IMR-90 (cell line): ENCODE results near the gene EXT2. TPM values are rescaled to one million over a fixed set of nuclear protein-coding genes. Genes with fewer than 3 reads are reported as not detected.

ENCODE experiments used
- ATAC-seq: fragments of 200-7000 bp; cut with Tn5 transposase; 2 replicates; pipeline ENCODE4 v1.9.1; 2020; ENCODE audit warnings: low read depth, mild to moderate bottlenecking, moderate library complexity
- BruUV-seq: library from RNA; stranded (reverse); fragments of 400-500 nt; replicated peaks from 2 replicates; lab custom pipeline; 2021; lab: Mats Ljungman, UMichigan
- CTCF ChIA-PET: fragments of 300-600 bp; formaldehyde crosslinking; extraction: SDS; loops from one replicate; lab custom pipeline; 2021; ENCODE audit warnings: antibody characterized with exemption; lab: Yijun Ruan, JAX
- POLR2A ChIA-PET: fragments of 300-600 bp; sonication (Branson Sonifier 250); formaldehyde crosslinking; loops from one replicate; lab custom pipeline; 2022; ENCODE audit warnings: antibody characterized with exemption; ENCODE audit not compliant: unreplicated experiment; lab: Charles Lee
- DNase-seq: peaks from one replicate; pipeline ENCODE4 v3.0.0; 2013
- H2AFZ ChIP-seq: replicated peaks from 2 replicates; pipeline ENCODE3; 2013; ENCODE audit warnings: low read length, mild to moderate bottlenecking; ENCODE audit not compliant: poor library complexity
- H2AK5ac ChIP-seq: 2 replicates; pipeline ENCODE4 v1.6.1; 2013; ENCODE audit warnings: low read depth, low read length, inconsistent platforms
- H2AK9ac ChIP-seq: replicated peaks from 2 replicates; pipeline ENCODE3; 2013; ENCODE audit warnings: mild to moderate bottlenecking, low read depth, low read length, moderate library complexity; ENCODE audit not compliant: poor library complexity
- H2BK120ac ChIP-seq: 2 replicates; pipeline ENCODE4 v1.6.1; 2013; ENCODE audit warnings: low read depth, low read length, inconsistent platforms
- H2BK15ac ChIP-seq: 3 replicates; pipeline ENCODE4 v1.6.1; 2013; ENCODE audit warnings: low read depth, low read length, inconsistent platforms
- H2BK20ac ChIP-seq: 2 replicates; pipeline ENCODE4 v1.6.1; 2013; ENCODE audit warnings: low read depth, mild to moderate bottlenecking, inconsistent platforms, low read length, moderate library complexity
- H2BK5ac ChIP-seq: 2 replicates; pipeline ENCODE4 v1.6.1; 2013; ENCODE audit warnings: mild to moderate bottlenecking, low read depth, low read length, inconsistent platforms; ENCODE audit not compliant: poor library complexity, severe bottlenecking
- H3K14ac ChIP-seq: replicated peaks from 2 replicates; pipeline ENCODE4 v1.6.1; 2013; ENCODE audit warnings: low read depth, low read length, inconsistent platforms
- H3K18ac ChIP-seq: 2 replicates; pipeline ENCODE4 v1.6.1; 2013; ENCODE audit warnings: low read depth, low read length, control low read depth
- H3K23ac ChIP-seq: 2 replicates; pipeline ENCODE4 v1.6.1; 2013; ENCODE audit warnings: low read depth, low read length, inconsistent platforms
- H3K27ac ChIP-seq: 2 replicates; pipeline ENCODE4 v1.5.1; 2013; ENCODE audit warnings: mild to moderate bottlenecking, control low read depth, low read length; ENCODE audit not compliant: insufficient read depth
- H3K27me3 ChIP-seq: 2 replicates; pipeline ENCODE4 v1.6.1; 2013; ENCODE audit warnings: low read length; ENCODE audit not compliant: control insufficient read depth, insufficient read depth
- H3K36me3 ChIP-seq: 2 replicates; pipeline ENCODE4 v1.6.1; 2013; ENCODE audit warnings: low read length, mixed read lengths; ENCODE audit not compliant: control insufficient read depth, insufficient read depth
- H3K4ac ChIP-seq: 2 replicates; pipeline ENCODE4 v1.6.1; 2013; ENCODE audit warnings: low read depth, low read length, inconsistent platforms
- H3K4me1 ChIP-seq: 2 replicates; pipeline ENCODE4 v1.6.1; 2013; ENCODE audit warnings: low read length, mixed read lengths; ENCODE audit not compliant: control insufficient read depth, insufficient read depth
- H3K4me2 ChIP-seq: 2 replicates; pipeline ENCODE4 v1.6.1; 2013; ENCODE audit warnings: low read depth, mild to moderate bottlenecking, control low read depth, low read length, moderate library complexity
- H3K4me3 ChIP-seq: 2 replicates; pipeline ENCODE4 v1.5.1; 2013; ENCODE audit warnings: low read depth, mild to moderate bottlenecking, control low read depth, low read length, moderate library complexity; ENCODE audit not compliant: insufficient read depth
- H3K56ac ChIP-seq: 2 replicates; pipeline ENCODE4 v1.6.1; 2013; ENCODE audit warnings: low read length, inconsistent platforms; ENCODE audit not compliant: insufficient read depth; ENCODE audit errors: extremely low read depth
- H3K79me1 ChIP-seq, 2 experiments: 2 replicates each; pipeline ENCODE4 v1.6.1; 2013; ENCODE audit warnings: low read length in 2 of 2, inconsistent platforms in 1 of 2, low read depth in 1 of 2
- H3K9ac ChIP-seq: 2 replicates; pipeline ENCODE4 v1.6.1; 2013; ENCODE audit warnings: low read depth, low read length, control low read depth
- H3K9me1 ChIP-seq: 2 replicates; pipeline ENCODE4 v1.6.1; 2013; ENCODE audit warnings: low read length, inconsistent platforms; ENCODE audit not compliant: insufficient read depth
- H3K9me3 ChIP-seq: 2 replicates; pipeline ENCODE4 v1.6.1; 2013; ENCODE audit warnings: low read length; ENCODE audit not compliant: control insufficient read depth, insufficient read depth
- H4K20me1 ChIP-seq: 2 replicates; pipeline ENCODE4 v1.6.1; 2013; ENCODE audit warnings: low read length, inconsistent platforms; ENCODE audit not compliant: insufficient read depth
- H4K5ac ChIP-seq: 2 replicates; pipeline ENCODE4 v1.6.1; 2013; ENCODE audit warnings: mild to moderate bottlenecking, low read depth, low read length, control low read depth
- H4K8ac ChIP-seq, 2 experiments: 2 replicates each; pipeline ENCODE4 v1.6.1; 2013; ENCODE audit warnings: low read depth in 2 of 2, low read length in 2 of 2, control low read depth in 1 of 2, inconsistent platforms in 1 of 2
- H4K91ac ChIP-seq: 2 replicates; pipeline ENCODE4 v1.6.1; 2013; ENCODE audit warnings: low read depth, low read length, inconsistent platforms; ENCODE audit not compliant: insufficient read depth
- BHLHE40 ChIP-seq: fragments of 150-350 bp; IDR thresholded peaks from 2 replicates; pipeline ENCODE4 v1.6.1; 2016; ENCODE audit warnings: mild to moderate bottlenecking, low read depth, low read length
- CEBPB ChIP-seq: IDR thresholded peaks from 2 replicates; pipeline ENCODE4 v1.6.1; 2012; ENCODE audit warnings: low read depth, low read length, improper control_type of control experiment
- CHD1 ChIP-seq: IDR thresholded peaks from 2 replicates; pipeline ENCODE4 v1.6.1; 2012; ENCODE audit warnings: low read depth, low read length, improper control_type of control experiment
- FOS ChIP-seq: fragments of 150-350 bp; IDR thresholded peaks from 2 replicates; pipeline ENCODE4 v1.6.1; 2016; ENCODE audit warnings: low read depth, low read length
- MAFK ChIP-seq: IDR thresholded peaks from 2 replicates; pipeline ENCODE4 v1.6.1; 2012; ENCODE audit warnings: low read depth, low read length, improper control_type of control experiment
- MAZ ChIP-seq: IDR thresholded peaks from 2 replicates; pipeline ENCODE4 v1.6.1; 2012; ENCODE audit warnings: low read depth, mild to moderate bottlenecking, low read length, improper control_type of control experiment, moderate library complexity, borderline replicate concordance
- MXI1 ChIP-seq: IDR thresholded peaks from 2 replicates; pipeline ENCODE4 v1.6.1; 2012; ENCODE audit warnings: low read depth, mild to moderate bottlenecking, low read length, moderate library complexity, borderline replicate concordance
- NFE2L2 ChIP-seq: fragments of 150-350 bp; IDR thresholded peaks from 2 replicates; pipeline ENCODE4 v1.6.1; 2016; ENCODE audit warnings: low read depth, mild to moderate bottlenecking, low read length
- POLR2A ChIP-seq: IDR thresholded peaks from 2 replicates; pipeline ENCODE4 v1.6.1; 2012; ENCODE audit warnings: mild to moderate bottlenecking, low read depth, low read length
- RAD21 ChIP-seq: IDR thresholded peaks from 2 replicates; pipeline ENCODE4 v1.6.1; 2012; ENCODE audit warnings: low read length, improper control_type of control experiment
- RCOR1 ChIP-seq: IDR thresholded peaks from 2 replicates; pipeline ENCODE4 v1.6.1; 2012; ENCODE audit warnings: mild to moderate bottlenecking, low read length, improper control_type of control experiment; ENCODE audit not compliant: insufficient replicate concordance
- RFX5 ChIP-seq: IDR thresholded peaks from 2 replicates; pipeline ENCODE4 v1.8.0; 2012; ENCODE audit warnings: low read depth, mild to moderate bottlenecking, low read length, moderate library complexity
- WGBS, 2 experiments: methylation state at CpG; one replicate each; pipeline versions ENCODE4 v1.1.5 to v1.1.7; 2013; ENCODE audit warnings: missing lambda C conversion rate in 2 of 2; ENCODE audit not compliant: insufficient read length in 1 of 2; ENCODE audit errors: extremely low coverage in 2 of 2; 5-methylcytosine and 5-hydroxymethylcytosine counted together
- dilution Hi-C: fragments of 300-500 bp; cut with HindIII; formaldehyde crosslinking; loops from one replicate; pipeline ENCODE4 v1.14.3; 2018; ENCODE audit warnings: low sequenced_read_pairs; ENCODE audit not compliant: unreplicated experiment
- in situ Hi-C: fragments of 300-500 bp; cut with MboI; formaldehyde crosslinking; loops from 3 replicates; pipeline ENCODE4 v1.14.3; 2019; ENCODE audit warnings: low sequenced_read_pairs, inconsistent platforms, mixed read lengths
- intact Hi-C: fragments of 100-400 bp; cut with micrococcal nuclease; formaldehyde crosslinking; loops from 2 replicates; pipeline ENCODE4 v1.10.0; 2022
- polyA plus RNA-seq, 3 experiments: library from polyadenylated mRNA; depleted of rRNA; stranded (reverse); fragments of >200 nt; gene quantifications; 2 replicates each; pipeline ENCODE4 v1.2.3, GENCODE V29; 2012; ENCODE audit warnings: low replicate concordance in 1 of 3
- total RNA-seq: library from RNA; depleted of rRNA; stranded (reverse); fragments of >200 nt; gene quantifications from 2 replicates; pipeline ENCODE4 v1.2.3, GENCODE V29; 2012
- TF ChIP-seq, protein P1 (sequence below): fragments of 150-350 bp; IDR thresholded peaks from 2 replicates; pipeline ENCODE4 v1.6.1; 2017; ENCODE audit warnings: mild to moderate bottlenecking, antibody characterized with exemption, low read length, low read depth
- TF ChIP-seq, protein P2 (sequence below): fragments of 150-350 bp; IDR thresholded peaks from 2 replicates; pipeline ENCODE4 v1.6.1; 2016; ENCODE audit warnings: low read depth, mild to moderate bottlenecking, low read length, moderate library complexity, borderline replicate concordance
- TF ChIP-seq, protein P3 (sequence below): conservative IDR thresholded peaks from 2 replicates; pipeline ENCODE4 v1.5.1; 2012; ENCODE audit warnings: mild to moderate bottlenecking, low read depth, low read length, improper control_type of control experiment

EXT2 gene
- total and polyA plus RNA-seq, 2 of the 4 experiments (the other 2 are of a cell fraction), result 75.0 to 85.3 TPM

DNA sequence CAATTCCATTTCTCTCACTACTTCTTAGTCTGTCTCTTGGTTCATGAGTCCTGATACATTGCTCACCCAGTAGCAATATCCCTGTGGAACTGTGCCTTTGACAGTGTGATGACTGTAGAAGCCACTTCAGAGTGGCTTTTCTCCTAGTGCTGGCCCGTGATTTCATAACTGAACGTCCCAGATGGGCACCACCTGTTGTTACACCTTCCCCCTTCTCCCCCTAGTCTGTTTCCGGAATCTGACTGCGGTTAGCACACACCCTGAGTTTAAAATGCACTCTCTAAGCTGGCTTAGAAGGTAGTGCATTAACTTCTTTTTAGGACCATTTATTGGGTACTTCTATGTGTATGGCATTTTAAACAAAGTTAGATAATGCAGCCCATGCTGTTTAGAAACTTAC is 131.5 kb downstream of the EXT2 start:
- dilution Hi-C loops, result no loop called here
- Histone ChIP-seq H2AK9ac (no peak overlapping the region), H3K18ac (no peak overlapping the region), H3K9ac (no peak overlapping the region), H3K9me3 (no peaks in the 10 kb centered on the region), H4K20me1 (no peaks in the 10 kb centered on the region), H2AK5ac (no peak overlapping the region), H3K23ac (no peak overlapping the region), H3K56ac (no peak overlapping the region), H4K8ac (no peak overlapping the region), H3K79me1 (no peaks in the 10 kb centered on the region), H2BK5ac (no peak overlapping the region), H3K36me3 (no peaks in the 10 kb centered on the region), H3K4me1 (peaks cover 9% of the 10 kb centered on the region), H2BK20ac (no peak overlapping the region), H2BK15ac (no peak overlapping the region), H3K27me3 (no peaks in the 10 kb centered on the region), H4K5ac (no peak overlapping the region), H3K9me1 (peaks cover 11% of the 10 kb centered on the region; the same call in 1 of the 2 replicates), H3K4me3 (no peak overlapping the region), H2AFZ (no peak overlapping the region), H2BK120ac (no peak overlapping the region), H3K4ac (no peak overlapping the region), H4K91ac (no peak overlapping the region), H3K14ac (no peak overlapping the region), H3K4me2 (no peak overlapping the region), H3K27ac (no peak overlapping the region)
- ChIA-PET POLR2A (no interaction called here), CTCF (no interaction called here)
- TF ChIP-seq RCOR1 (no peak), MAFK (no peak), CEBPB (no peak), POLR2A (no peak), FOS (no peak), BHLHE40 (no peak), MXI1 (no peak), NFE2L2 (no peak), RFX5 (no peak), RAD21 (no peak), CHD1 (no peak), MAZ (no peak)
- TF ChIP-seq, protein P1, sequence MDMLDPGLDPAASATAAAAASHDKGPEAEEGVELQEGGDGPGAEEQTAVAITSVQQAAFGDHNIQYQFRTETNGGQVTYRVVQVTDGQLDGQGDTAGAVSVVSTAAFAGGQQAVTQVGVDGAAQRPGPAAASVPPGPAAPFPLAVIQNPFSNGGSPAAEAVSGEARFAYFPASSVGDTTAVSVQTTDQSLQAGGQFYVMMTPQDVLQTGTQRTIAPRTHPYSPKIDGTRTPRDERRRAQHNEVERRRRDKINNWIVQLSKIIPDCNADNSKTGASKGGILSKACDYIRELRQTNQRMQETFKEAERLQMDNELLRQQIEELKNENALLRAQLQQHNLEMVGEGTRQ, result no peak
- TF ChIP-seq, protein P2, sequence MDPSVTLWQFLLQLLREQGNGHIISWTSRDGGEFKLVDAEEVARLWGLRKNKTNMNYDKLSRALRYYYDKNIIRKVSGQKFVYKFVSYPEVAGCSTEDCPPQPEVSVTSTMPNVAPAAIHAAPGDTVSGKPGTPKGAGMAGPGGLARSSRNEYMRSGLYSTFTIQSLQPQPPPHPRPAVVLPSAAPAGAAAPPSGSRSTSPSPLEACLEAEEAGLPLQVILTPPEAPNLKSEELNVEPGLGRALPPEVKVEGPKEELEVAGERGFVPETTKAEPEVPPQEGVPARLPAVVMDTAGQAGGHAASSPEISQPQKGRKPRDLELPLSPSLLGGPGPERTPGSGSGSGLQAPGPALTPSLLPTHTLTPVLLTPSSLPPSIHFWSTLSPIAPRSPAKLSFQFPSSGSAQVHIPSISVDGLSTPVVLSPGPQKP, result no peak
- TF ChIP-seq, protein P3, sequence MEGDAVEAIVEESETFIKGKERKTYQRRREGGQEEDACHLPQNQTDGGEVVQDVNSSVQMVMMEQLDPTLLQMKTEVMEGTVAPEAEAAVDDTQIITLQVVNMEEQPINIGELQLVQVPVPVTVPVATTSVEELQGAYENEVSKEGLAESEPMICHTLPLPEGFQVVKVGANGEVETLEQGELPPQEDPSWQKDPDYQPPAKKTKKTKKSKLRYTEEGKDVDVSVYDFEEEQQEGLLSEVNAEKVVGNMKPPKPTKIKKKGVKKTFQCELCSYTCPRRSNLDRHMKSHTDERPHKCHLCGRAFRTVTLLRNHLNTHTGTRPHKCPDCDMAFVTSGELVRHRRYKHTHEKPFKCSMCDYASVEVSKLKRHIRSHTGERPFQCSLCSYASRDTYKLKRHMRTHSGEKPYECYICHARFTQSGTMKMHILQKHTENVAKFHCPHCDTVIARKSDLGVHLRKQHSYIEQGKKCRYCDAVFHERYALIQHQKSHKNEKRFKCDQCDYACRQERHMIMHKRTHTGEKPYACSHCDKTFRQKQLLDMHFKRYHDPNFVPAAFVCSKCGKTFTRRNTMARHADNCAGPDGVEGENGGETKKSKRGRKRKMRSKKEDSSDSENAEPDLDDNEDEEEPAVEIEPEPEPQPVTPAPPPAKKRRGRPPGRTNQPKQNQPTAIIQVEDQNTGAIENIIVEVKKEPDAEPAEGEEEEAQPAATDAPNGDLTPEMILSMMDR, result no peak
- DNase-seq, result no peak
- in situ Hi-C loops, result no loop called here
- intact Hi-C loops, result no loop called here
- ATAC-seq, result no peak
- BruUV-seq, result no TSS peak
- WGBS, 2 experiments, result 90% methylated on average over 2 of the region's 4 CpGs; no CpG with 5 or more reads in 1 of the 2 experiments
